Measurements from ENCODE around the gene FER. TPM values are rescaled to one million over a fixed set of nuclear protein-coding genes. Genes with fewer than 3 reads are reported as not detected.

The FER gene
- total and polyA plus RNA-seq, 2 experiments from 2014 or later: 10.6 to 29.4 TPM

GRCh38 chr5:109083937-109084336 is 336.2 kb downstream of the FER start:
- no peak for DNase-seq (ENCODE audit: low spot score)
- TF ChIP-seq EZH2 (IDR thresholded peaks at IDR 0.05; ENCODE audit: borderline replicate concordance) (no peak), EZH2phosphoT487 (IDR thresholded peaks at IDR 0.05; ENCODE audit: low read depth, severe bottlenecking, unreplicated experiment) (no peak), CTCF (IDR thresholded peaks at IDR 0.05; ENCODE audit: poor library complexity) (no peak)
- H2AFZ ChIP-seq: no peak overlapping the region
- H3K4me1 ChIP-seq (ENCODE audit: insufficient read depth): peaks cover 15% of the 10 kb centered on the region
- H3K27ac ChIP-seq: no peak overlapping the region
- H4K20me1 ChIP-seq (ENCODE audit: insufficient read depth, poor library complexity, severe bottlenecking): no peaks in the 10 kb centered on the region
- H3K4me3 ChIP-seq: no peak overlapping the region
- H3K9me2 ChIP-seq (replicated peaks; ENCODE audit: insufficient read depth): no peaks in the 10 kb centered on the region
- no peaks in the 10 kb centered on the region for H3K79me2 ChIP-seq
- no peaks in the 10 kb centered on the region for H3K9me3 ChIP-seq (ENCODE audit: low read depth)
- no peaks in the 10 kb centered on the region for H3K36me3 ChIP-seq (replicated peaks; ENCODE audit: insufficient read depth, low read depth)
- no peaks in the 10 kb centered on the region for H3K27me3 ChIP-seq
- H3K4me2 ChIP-seq: no peak overlapping the region
- 94% methylated on average over 1 of the region's 1 CpG for WGBS (ENCODE audit: low lambda C conversion rate, missing lambda C conversion rate)

- Histone ChIP-seq H3K27ac (no peak overlapping the region), H3K79me2 (no peaks in the 10 kb centered on the region), H4K20me1 (ENCODE audit: insufficient read depth, poor library complexity, severe bottlenecking) (no peaks in the 10 kb centered on the region), H3K36me3 (replicated peaks; ENCODE audit: insufficient read depth, low read depth) (no peaks in the 10 kb centered on the region), H3K9me3 (ENCODE audit: low read depth) (no peaks in the 10 kb centered on the region), H3K27me3 (no peaks in the 10 kb centered on the region), H2AFZ (no peak overlapping the region), H3K4me3 (no peak overlapping the region), H3K4me2 (no peak overlapping the region), H3K4me1 (ENCODE audit: insufficient read depth) (no peaks in the 10 kb centered on the region), H3K9me2 (replicated peaks; ENCODE audit: insufficient read depth) (no peaks in the 10 kb centered on the region)
- TF ChIP-seq CTCF (IDR thresholded peaks at IDR 0.05; ENCODE audit: poor library complexity): no peak
- TF ChIP-seq EZH2 (IDR thresholded peaks at IDR 0.05; ENCODE audit: borderline replicate concordance): no peak
- no peak for TF ChIP-seq EZH2phosphoT487 (IDR thresholded peaks at IDR 0.05; ENCODE audit: low read depth, severe bottlenecking, unreplicated experiment)
- DNase-seq (ENCODE audit: low spot score): no peak
These were observed 341.5 kb downstream of the FER start for GRCh38 chr5:109089191-109089590.

- Histone ChIP-seq H4K20me1 (ENCODE audit: insufficient read depth, poor library complexity, severe bottlenecking) (no peaks in the 10 kb centered on the region), H3K27ac (no peak overlapping the region), H3K36me3 (replicated peaks; ENCODE audit: insufficient read depth, low read depth) (no peaks in the 10 kb centered on the region), H3K4me1 (ENCODE audit: insufficient read depth) (no peaks in the 10 kb centered on the region), H3K79me2 (no peaks in the 10 kb centered on the region), H3K4me3 (no peak overlapping the region), H3K9me2 (replicated peaks; ENCODE audit: insufficient read depth) (no peaks in the 10 kb centered on the region), H3K27me3 (no peaks in the 10 kb centered on the region), H3K9me3 (ENCODE audit: low read depth) (no peaks in the 10 kb centered on the region), H2AFZ (no peak overlapping the region), H3K4me2 (no peak overlapping the region)
- TF ChIP-seq CTCF (IDR thresholded peaks at IDR 0.05; ENCODE audit: poor library complexity) (no peak), EZH2phosphoT487 (IDR thresholded peaks at IDR 0.05; ENCODE audit: low read depth, severe bottlenecking, unreplicated experiment) (no peak), EZH2 (IDR thresholded peaks at IDR 0.05; ENCODE audit: borderline replicate concordance) (no peak)
- WGBS (ENCODE audit: low lambda C conversion rate, missing lambda C conversion rate): 88% methylated on average over 1 of the region's 1 CpG
- DNase-seq (ENCODE audit: low spot score): no peak
These were observed 351.4 kb downstream of the FER start for GRCh38 chr5:109099081-109099480.

GRCh38 chr5:109100971-109101370 is 353.3 kb downstream of the FER start:
- H3K4me3 ChIP-seq: no peak overlapping the region

More at GRCh38 chr5:109100971-109101370, 353.3 kb downstream of the FER start:
- Histone ChIP-seq H4K20me1 (ENCODE audit: insufficient read depth, poor library complexity, severe bottlenecking) (no peaks in the 10 kb centered on the region), H3K27me3 (no peaks in the 10 kb centered on the region), H3K79me2 (no peaks in the 10 kb centered on the region), H3K4me1 (ENCODE audit: insufficient read depth) (no peaks in the 10 kb centered on the region), H3K36me3 (replicated peaks; ENCODE audit: insufficient read depth, low read depth) (no peaks in the 10 kb centered on the region), H3K4me2 (no peak overlapping the region), H3K9me2 (replicated peaks; ENCODE audit: insufficient read depth) (no peaks in the 10 kb centered on the region), H2AFZ (no peak overlapping the region), H3K9me3 (ENCODE audit: low read depth) (no peaks in the 10 kb centered on the region), H3K27ac (no peak overlapping the region)
- 80% methylated on average over 2 of the region's 2 CpGs for WGBS (ENCODE audit: low lambda C conversion rate, missing lambda C conversion rate)
- no peak for DNase-seq (ENCODE audit: low spot score)
- TF ChIP-seq CTCF (IDR thresholded peaks at IDR 0.05; ENCODE audit: poor library complexity) (no peak), EZH2phosphoT487 (IDR thresholded peaks at IDR 0.05; ENCODE audit: low read depth, severe bottlenecking, unreplicated experiment) (no peak), EZH2 (IDR thresholded peaks at IDR 0.05; ENCODE audit: borderline replicate concordance) (no peak)
